ENCODE results near the gene DPP6. TPM values are rescaled to one million over a fixed set of nuclear protein-coding genes. Genes with fewer than 3 reads are reported as not detected.

The DPP6 gene
- total RNA-seq, 1 donor from 2014 or later: not detected

GRCh38 chr7:154388999-154389398 lies 336.8 kb downstream of the DPP6 start:
- Mint-ChIP-seq H3K27ac (no peak overlapping the region), H3K9me3 (peaks cover 18% of the 10 kb centered on the region), H3K4me1 (ENCODE audit: low read depth) (no peaks in the 10 kb centered on the region), H3K27me3 (ENCODE audit: low read depth) (no peaks in the 10 kb centered on the region), H3K36me3 (ENCODE audit: low read depth) (no peaks in the 10 kb centered on the region), H3K4me3 (ENCODE audit: low read depth) (no peak overlapping the region)
- intact Hi-C loops (cut with micrococcal nuclease): no loop called here
- DNase-seq (ENCODE audit: low spot score): no peak

- Mint-ChIP-seq H3K27ac (no peak overlapping the region), H3K36me3 (ENCODE audit: low read depth) (no peaks in the 10 kb centered on the region), H3K4me1 (ENCODE audit: low read depth) (no peaks in the 10 kb centered on the region), H3K27me3 (ENCODE audit: low read depth) (no peaks in the 10 kb centered on the region), H3K4me3 (ENCODE audit: low read depth) (no peak overlapping the region), H3K9me3 (peaks cover 20% of the 10 kb centered on the region)
- intact Hi-C loops (cut with micrococcal nuclease): no loop called here
- DNase-seq (ENCODE audit: low spot score): no peak
These were observed 338.8 kb downstream of the DPP6 start for GRCh38 chr7:154390961-154391360.

GRCh38 chr7:154394804-154395203 lies 342.6 kb downstream of the DPP6 start:
- no peaks in the 10 kb centered on the region for H3K36me3 Mint-ChIP-seq (ENCODE audit: low read depth)
- no peak overlapping the region for H3K27ac Mint-ChIP-seq
- intact Hi-C loops (cut with micrococcal nuclease): no loop called here

GRCh38 chr7:154406312-154406711 lies 354.1 kb downstream of the DPP6 start:
- intact Hi-C loops (cut with micrococcal nuclease): no loop called here
- Mint-ChIP-seq H3K27me3 (ENCODE audit: low read depth) (no peaks in the 10 kb centered on the region), H3K27ac (no peak overlapping the region), H3K4me1 (ENCODE audit: low read depth) (no peaks in the 10 kb centered on the region), H3K9me3 (peaks cover 16% of the 10 kb centered on the region), H3K4me3 (ENCODE audit: low read depth) (no peak overlapping the region), H3K36me3 (ENCODE audit: low read depth) (no peaks in the 10 kb centered on the region)
- no peak for DNase-seq (ENCODE audit: low spot score)

More at GRCh38 chr7:154394804-154395203, 342.6 kb downstream of the DPP6 start:
- Mint-ChIP-seq H3K4me1 (ENCODE audit: low read depth) (no peaks in the 10 kb centered on the region), H3K27me3 (ENCODE audit: low read depth) (no peaks in the 10 kb centered on the region), H3K9me3 (peaks cover 21% of the 10 kb centered on the region), H3K4me3 (ENCODE audit: low read depth) (no peak overlapping the region)
- no peak for DNase-seq (ENCODE audit: low spot score)

GRCh38 chr7:154409703-154410311 lies 357.6 kb downstream of the DPP6 start:
- Mint-ChIP-seq H3K27me3 (ENCODE audit: low read depth) (no peaks in the 10 kb centered on the region), H3K9me3 (peaks cover 6% of the 10 kb centered on the region), H3K27ac (no peak overlapping the region), H3K36me3 (ENCODE audit: low read depth) (no peaks in the 10 kb centered on the region), H3K4me3 (ENCODE audit: low read depth) (no peak overlapping the region), H3K4me1 (ENCODE audit: low read depth) (no peaks in the 10 kb centered on the region)
- DNase-seq (ENCODE audit: low spot score): no peak
- intact Hi-C loops (cut with micrococcal nuclease): no loop called here

- H3K4me1 Mint-ChIP-seq (ENCODE audit: low read depth): no peaks in the 10 kb centered on the region
- H3K4me3 Mint-ChIP-seq (ENCODE audit: low read depth): no peak overlapping the region
- no peaks in the 10 kb centered on the region for H3K36me3 Mint-ChIP-seq (ENCODE audit: low read depth)
- DNase-seq (ENCODE audit: low spot score): no peak
- H3K9me3 Mint-ChIP-seq: peaks cover 6% of the 10 kb centered on the region
- no peaks in the 10 kb centered on the region for H3K27me3 Mint-ChIP-seq (ENCODE audit: low read depth)
- H3K27ac Mint-ChIP-seq: no peak overlapping the region
- intact Hi-C loops (cut with micrococcal nuclease): no loop called here
These were observed 359.9 kb downstream of the DPP6 start for GRCh38 chr7:154412105-154412504.

GRCh38 chr7:154415709-154416399 lies 363.7 kb downstream of the DPP6 start:
- H3K27me3 Mint-ChIP-seq (ENCODE audit: low read depth): no peaks in the 10 kb centered on the region
- H3K36me3 Mint-ChIP-seq (ENCODE audit: low read depth): no peaks in the 10 kb centered on the region
- intact Hi-C loops (cut with micrococcal nuclease): no loop called here
- DNase-seq (ENCODE audit: low spot score): no peak
- H3K4me1 Mint-ChIP-seq (ENCODE audit: low read depth): no peaks in the 10 kb centered on the region
- H3K27ac Mint-ChIP-seq: no peak overlapping the region
- peaks cover 22% of the 10 kb centered on the region for H3K9me3 Mint-ChIP-seq
- H3K4me3 Mint-ChIP-seq (ENCODE audit: low read depth): no peak overlapping the region

- H3K36me3 Mint-ChIP-seq (ENCODE audit: low read depth): no peaks in the 10 kb centered on the region
- H3K4me1 Mint-ChIP-seq (ENCODE audit: low read depth): no peaks in the 10 kb centered on the region
- H3K27ac Mint-ChIP-seq: no peak overlapping the region
These were observed 364.5 kb downstream of the DPP6 start for GRCh38 chr7:154416714-154417113.

GRCh38 chr7:154419344-154419743 lies 367.1 kb downstream of the DPP6 start:
- no peak overlapping the region for H3K27ac Mint-ChIP-seq
- intact Hi-C loops (cut with micrococcal nuclease): no loop called here
- H3K36me3 Mint-ChIP-seq (ENCODE audit: low read depth): no peaks in the 10 kb centered on the region
- no peak for DNase-seq (ENCODE audit: low spot score)
- peaks cover 41% of the 10 kb centered on the region for H3K9me3 Mint-ChIP-seq
- H3K27me3 Mint-ChIP-seq (ENCODE audit: low read depth): no peaks in the 10 kb centered on the region
- no peaks in the 10 kb centered on the region for H3K4me1 Mint-ChIP-seq (ENCODE audit: low read depth)
- no peak overlapping the region for H3K4me3 Mint-ChIP-seq (ENCODE audit: low read depth)

More at GRCh38 chr7:154416714-154417113, 364.5 kb downstream of the DPP6 start:
- intact Hi-C loops (cut with micrococcal nuclease): no loop called here
- Mint-ChIP-seq H3K4me3 (ENCODE audit: low read depth) (no peak overlapping the region), H3K27me3 (ENCODE audit: low read depth) (no peaks in the 10 kb centered on the region), H3K9me3 (peaks cover 25% of the 10 kb centered on the region)
- DNase-seq (ENCODE audit: low spot score): no peak

GRCh38 chr7:154423231-154423630 lies 371.0 kb downstream of the DPP6 start:
- no peaks in the 10 kb centered on the region for H3K4me1 Mint-ChIP-seq (ENCODE audit: low read depth)
- intact Hi-C loops (cut with micrococcal nuclease): no loop called here
- no peak overlapping the region for H3K4me3 Mint-ChIP-seq (ENCODE audit: low read depth)
- no peak for DNase-seq (ENCODE audit: low spot score)
- no peaks in the 10 kb centered on the region for H3K36me3 Mint-ChIP-seq (ENCODE audit: low read depth)
- peaks cover 39% of the 10 kb centered on the region for H3K9me3 Mint-ChIP-seq
- H3K27ac Mint-ChIP-seq: no peak overlapping the region
- H3K27me3 Mint-ChIP-seq (ENCODE audit: low read depth): no peaks in the 10 kb centered on the region

GRCh38 chr7:154424350-154424749 lies 372.2 kb downstream of the DPP6 start:
- Mint-ChIP-seq H3K27me3 (ENCODE audit: low read depth) (no peaks in the 10 kb centered on the region), H3K27ac (no peak overlapping the region), H3K4me1 (ENCODE audit: low read depth) (no peaks in the 10 kb centered on the region), H3K36me3 (ENCODE audit: low read depth) (no peaks in the 10 kb centered on the region), H3K9me3 (peaks cover 38% of the 10 kb centered on the region), H3K4me3 (ENCODE audit: low read depth) (no peak overlapping the region)
- intact Hi-C loops (cut with micrococcal nuclease): no loop called here
- DNase-seq (ENCODE audit: low spot score): no peak

GRCh38 chr7:154425271-154425670 lies 373.1 kb downstream of the DPP6 start:
- Mint-ChIP-seq H3K4me1 (ENCODE audit: low read depth) (no peaks in the 10 kb centered on the region), H3K36me3 (ENCODE audit: low read depth) (no peaks in the 10 kb centered on the region), H3K4me3 (ENCODE audit: low read depth) (no peak overlapping the region), H3K27me3 (ENCODE audit: low read depth) (no peaks in the 10 kb centered on the region), H3K9me3 (peaks cover 33% of the 10 kb centered on the region), H3K27ac (no peak overlapping the region)
- intact Hi-C loops (cut with micrococcal nuclease): no loop called here
- DNase-seq (ENCODE audit: low spot score): no peak

- intact Hi-C loops (cut with micrococcal nuclease): no loop called here
- no peaks in the 10 kb centered on the region for H3K4me1 Mint-ChIP-seq (ENCODE audit: low read depth)
- no peak overlapping the region for H3K4me3 Mint-ChIP-seq (ENCODE audit: low read depth)
- no peak for DNase-seq (ENCODE audit: low spot score)
- H3K27ac Mint-ChIP-seq: no peak overlapping the region
- peaks cover 28% of the 10 kb centered on the region for H3K9me3 Mint-ChIP-seq
- no peaks in the 10 kb centered on the region for H3K36me3 Mint-ChIP-seq (ENCODE audit: low read depth)
- H3K27me3 Mint-ChIP-seq (ENCODE audit: low read depth): no peaks in the 10 kb centered on the region
These were observed 374.6 kb downstream of the DPP6 start for GRCh38 chr7:154426778-154427177.

All from activated T-helper 2 cell treated with anti-CD3 and anti-CD28 coated beads, Interferon-gamma antibody, Interleukin-2, Interleukin-4, amounts not matched to agents 10 μg/mL and 5 μg/mL and 100 μg/mL, durations not matched to agents 14 hours and 24 hours and 36 hours (primary cell).